ENCODE data around the gene MT1M. TPM values are rescaled to one million over a fixed set of nuclear protein-coding genes. Genes with fewer than 3 reads are reported as not detected.
A peak's percentile ranks its signal among the peaks of the same experiment; 100 is the strongest.

The MT1M gene
- total RNA-seq, 1 experiment from 2014 or later: not detected

GRCh38 chr16:56643833-56644232, 11.4 kb downstream of the MT1M start:
- peak overlapping the region; percentile 69 for H3K9ac ChIP-seq (ENCODE audit: low read length)
- H3K4me2 ChIP-seq (ENCODE audit: low read depth, low read length, poor library complexity, severe bottlenecking): peak overlapping the region; percentile 66
- no peaks in the 10 kb centered on the region for H3K79me2 ChIP-seq (ENCODE audit: low read length)
- no peak overlapping the region for H3K27ac ChIP-seq (ENCODE audit: low read length)
- no peaks in the 10 kb centered on the region for H3K9me3 ChIP-seq (ENCODE audit: low read length)
- peak overlapping the region; percentile 50; the same call in 1 of the 2 replicates for H2AFZ ChIP-seq (ENCODE audit: low read length)
- H3K27me3 ChIP-seq (ENCODE audit: low read length): no peaks in the 10 kb centered on the region
- H3K36me3 ChIP-seq (ENCODE audit: insufficient read depth, low read length): no peaks in the 10 kb centered on the region
- peaks cover 64% of the 10 kb centered on the region for H3K4me1 ChIP-seq (ENCODE audit: low read length)
- H3K9me2 ChIP-seq (replicated peaks; ENCODE audit: insufficient read depth, low read length): no peaks in the 10 kb centered on the region
- peak overlapping the region; percentile 62 for H3K4me3 ChIP-seq (ENCODE audit: low read length)
- DNase-seq: no peak
- H4K20me1 ChIP-seq (ENCODE audit: insufficient read depth, low read depth, low read length): no peaks in the 10 kb centered on the region

GRCh38 chr16:56645311-56645710, 12.9 kb downstream of the MT1M start:
- Histone ChIP-seq H2AFZ (ENCODE audit: low read length) (no peak overlapping the region), H3K36me3 (ENCODE audit: insufficient read depth, low read length) (no peaks in the 10 kb centered on the region), H3K4me3 (ENCODE audit: low read length) (no peak overlapping the region), H3K4me1 (ENCODE audit: low read length) (peaks cover 56% of the 10 kb centered on the region), H4K20me1 (ENCODE audit: insufficient read depth, low read depth, low read length) (no peaks in the 10 kb centered on the region), H3K4me2 (ENCODE audit: low read depth, low read length, poor library complexity, severe bottlenecking) (peak overlapping the region; percentile 12), H3K27ac (ENCODE audit: low read length) (no peak overlapping the region), H3K9me3 (ENCODE audit: low read length) (no peaks in the 10 kb centered on the region), H3K9me2 (replicated peaks; ENCODE audit: insufficient read depth, low read length) (no peaks in the 10 kb centered on the region), H3K79me2 (ENCODE audit: low read length) (no peaks in the 10 kb centered on the region), H3K9ac (ENCODE audit: low read length) (0 out of 2 replicates have a peak overlapping the region, but pooled peaks have one; percentile 11), H3K27me3 (ENCODE audit: low read length) (no peaks in the 10 kb centered on the region)
- DNase-seq: no peak

DNA sequence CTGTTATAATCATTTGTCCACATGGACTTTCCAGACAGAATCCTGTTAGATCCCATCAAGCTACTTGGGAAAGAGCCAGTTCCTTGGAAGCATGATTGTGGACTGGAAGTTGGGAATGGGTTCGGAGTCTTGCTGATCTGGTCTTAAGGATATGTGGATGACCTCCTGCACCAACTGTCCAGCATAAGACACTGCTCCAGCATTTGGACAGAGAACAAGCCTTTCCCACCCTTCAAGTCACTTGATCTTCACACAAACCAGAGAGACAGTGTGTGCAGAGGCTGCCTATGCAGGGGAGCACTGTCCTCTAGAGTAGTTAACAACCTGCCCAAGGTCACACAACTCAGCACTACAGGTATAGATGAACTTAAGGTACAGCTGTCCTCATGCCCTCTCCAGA, 13.4 kb downstream of the MT1M start:
- Histone ChIP-seq H3K9me3 (ENCODE audit: low read length) (no peaks in the 10 kb centered on the region), H3K79me2 (ENCODE audit: low read length) (no peaks in the 10 kb centered on the region), H4K20me1 (ENCODE audit: insufficient read depth, low read depth, low read length) (no peaks in the 10 kb centered on the region), H3K4me3 (ENCODE audit: low read length) (no peak overlapping the region), H3K4me1 (ENCODE audit: low read length) (peaks cover 56% of the 10 kb centered on the region), H3K36me3 (ENCODE audit: insufficient read depth, low read length) (no peaks in the 10 kb centered on the region), H2AFZ (ENCODE audit: low read length) (no peak overlapping the region), H3K9ac (ENCODE audit: low read length) (no peak overlapping the region), H3K4me2 (ENCODE audit: low read depth, low read length, poor library complexity, severe bottlenecking) (peak overlapping the region; percentile 57), H3K9me2 (replicated peaks; ENCODE audit: insufficient read depth, low read length) (no peaks in the 10 kb centered on the region), H3K27ac (ENCODE audit: low read length) (no peak overlapping the region; the same call in 1 of the 2 replicates), H3K27me3 (ENCODE audit: low read length) (no peaks in the 10 kb centered on the region)
- no peak for DNase-seq

GRCh38 chr16:56647641-56648431, 15.4 kb downstream of the MT1M start:
- no peak overlapping the region for H3K9ac ChIP-seq (ENCODE audit: low read length)
- H3K27me3 ChIP-seq (ENCODE audit: low read length): no peaks in the 10 kb centered on the region
- H4K20me1 ChIP-seq (ENCODE audit: insufficient read depth, low read depth, low read length): no peaks in the 10 kb centered on the region
- DNase-seq: no peak
- H3K27ac ChIP-seq (ENCODE audit: low read length): no peak overlapping the region
- no peaks in the 10 kb centered on the region for H3K36me3 ChIP-seq (ENCODE audit: insufficient read depth, low read length)
- H3K4me2 ChIP-seq (ENCODE audit: low read depth, low read length, poor library complexity, severe bottlenecking): no peak overlapping the region
- no peaks in the 10 kb centered on the region for H3K79me2 ChIP-seq (ENCODE audit: low read length)
- H3K9me3 ChIP-seq (ENCODE audit: low read length): no peaks in the 10 kb centered on the region
- peaks cover 53% of the 10 kb centered on the region for H3K4me1 ChIP-seq (ENCODE audit: low read length)
- no peaks in the 10 kb centered on the region for H3K9me2 ChIP-seq (replicated peaks; ENCODE audit: insufficient read depth, low read length)
- no peak overlapping the region for H3K4me3 ChIP-seq (ENCODE audit: low read length)
- no peak overlapping the region for H2AFZ ChIP-seq (ENCODE audit: low read length)

GRCh38 chr16:56649271-56649670, 16.8 kb downstream of the MT1M start:
- no peaks in the 10 kb centered on the region for H3K27me3 ChIP-seq (ENCODE audit: low read length)
- no peak overlapping the region for H3K9ac ChIP-seq (ENCODE audit: low read length)
- no peak overlapping the region for H3K4me2 ChIP-seq (ENCODE audit: low read depth, low read length, poor library complexity, severe bottlenecking)
- H3K27ac ChIP-seq (ENCODE audit: low read length): no peak overlapping the region
- H3K79me2 ChIP-seq (ENCODE audit: low read length): no peaks in the 10 kb centered on the region
- no peaks in the 10 kb centered on the region for H3K36me3 ChIP-seq (ENCODE audit: insufficient read depth, low read length)
- no peaks in the 10 kb centered on the region for H4K20me1 ChIP-seq (ENCODE audit: insufficient read depth, low read depth, low read length)
- no peak overlapping the region for H3K4me3 ChIP-seq (ENCODE audit: low read length)
- H2AFZ ChIP-seq (ENCODE audit: low read length): no peak overlapping the region
- no peaks in the 10 kb centered on the region for H3K9me3 ChIP-seq (ENCODE audit: low read length)
- H3K4me1 ChIP-seq (ENCODE audit: low read length): peaks cover 55% of the 10 kb centered on the region
- DNase-seq: no peak
- no peaks in the 10 kb centered on the region for H3K9me2 ChIP-seq (replicated peaks; ENCODE audit: insufficient read depth, low read length)

DNA sequence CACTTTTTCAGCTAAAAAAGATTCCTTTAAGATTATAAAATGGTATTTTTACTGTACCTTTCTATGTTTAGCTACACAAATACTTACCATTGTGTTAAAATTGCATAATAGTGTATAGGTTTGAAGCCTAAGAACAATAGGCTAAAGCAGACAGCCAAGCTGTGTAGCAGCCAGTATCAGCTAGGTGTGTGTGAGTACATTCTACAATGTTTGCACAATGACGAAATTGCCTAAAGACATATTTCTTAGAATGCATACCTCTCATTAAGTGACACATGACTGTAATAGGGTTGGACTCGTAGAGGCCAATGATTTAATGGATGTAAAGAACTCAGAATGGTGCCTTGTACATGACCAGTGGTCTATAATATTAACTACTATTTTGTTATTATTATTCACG, 17.4 kb downstream of the MT1M start:
- Histone ChIP-seq H3K36me3 (ENCODE audit: insufficient read depth, low read length) (no peaks in the 10 kb centered on the region), H4K20me1 (ENCODE audit: insufficient read depth, low read depth, low read length) (no peaks in the 10 kb centered on the region), H3K27me3 (ENCODE audit: low read length) (no peaks in the 10 kb centered on the region), H3K4me3 (ENCODE audit: low read length) (no peak overlapping the region), H3K4me1 (ENCODE audit: low read length) (peaks cover 52% of the 10 kb centered on the region), H2AFZ (ENCODE audit: low read length) (no peak overlapping the region), H3K27ac (ENCODE audit: low read length) (no peak overlapping the region), H3K4me2 (ENCODE audit: low read depth, low read length, poor library complexity, severe bottlenecking) (no peak overlapping the region), H3K79me2 (ENCODE audit: low read length) (no peaks in the 10 kb centered on the region), H3K9me2 (replicated peaks; ENCODE audit: insufficient read depth, low read length) (no peaks in the 10 kb centered on the region), H3K9me3 (ENCODE audit: low read length) (no peaks in the 10 kb centered on the region), H3K9ac (ENCODE audit: low read length) (no peak overlapping the region)
- DNase-seq: no peak

DNA sequence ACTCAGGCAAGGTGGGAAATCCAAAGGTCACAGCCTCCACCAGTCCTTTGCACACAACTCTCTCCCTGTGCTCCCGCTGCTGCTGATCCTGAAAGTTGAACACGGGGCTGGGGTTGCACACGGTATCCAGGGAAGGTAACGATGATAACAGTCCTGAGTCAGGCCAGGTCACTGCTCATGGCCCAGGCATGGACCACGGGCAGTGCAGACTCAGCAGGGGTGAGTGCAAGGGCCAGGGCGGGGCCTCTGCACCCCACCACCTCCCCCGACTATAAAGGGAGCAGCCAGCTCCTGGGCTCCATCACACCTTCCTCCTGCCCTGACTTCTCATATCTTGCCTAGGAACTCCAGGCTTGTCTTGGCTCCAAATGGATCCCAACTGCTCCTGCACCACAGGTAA, 19.1 kb downstream of the MT1M start, which contains the start of gene MT1B:
TSS of gene MT1B (plus strand) at position 301 of the 400 bp plus-strand sequence. CDS start at position 369, 68 bp downstream.
- Histone ChIP-seq H3K79me2 (ENCODE audit: low read length) (no peaks in the 10 kb centered on the region), H2AFZ (ENCODE audit: low read length) (peak within 1 kb of the TSS; percentile 18; the same call in 1 of the 2 replicates), H3K4me2 (ENCODE audit: low read depth, low read length, poor library complexity, severe bottlenecking) (peak within 1 kb of the TSS; percentile 76), H3K9me3 (ENCODE audit: low read length) (no peaks in the 10 kb centered on the region), H3K27me3 (ENCODE audit: low read length) (no peaks in the 10 kb centered on the region), H3K4me3 (ENCODE audit: low read length) (no peak within 1 kb of the TSS; the same call in 1 of the 2 replicates), H3K27ac (ENCODE audit: low read length) (no peak within 1 kb of the TSS; the same call in 1 of the 2 replicates), H3K9ac (ENCODE audit: low read length) (peak within 1 kb of the TSS; percentile 55), H3K9me2 (replicated peaks; ENCODE audit: insufficient read depth, low read length) (no peaks in the 10 kb centered on the region), H3K36me3 (ENCODE audit: insufficient read depth, low read length) (no peaks in the 10 kb centered on the region), H4K20me1 (ENCODE audit: insufficient read depth, low read depth, low read length) (no peaks in the 10 kb centered on the region), H3K4me1 (ENCODE audit: low read length) (peaks cover 43% of the 10 kb centered on the region)
- DNase-seq: no peak

GRCh38 chr16:56652600-56652999, 20.1 kb downstream of the MT1M start:
- H3K9ac ChIP-seq (ENCODE audit: low read length): peak overlapping the region; percentile 55

More at GRCh38 chr16:56652600-56652999, 20.1 kb downstream of the MT1M start:
- Histone ChIP-seq H3K9me2 (replicated peaks; ENCODE audit: insufficient read depth, low read length) (no peaks in the 10 kb centered on the region), H3K4me1 (ENCODE audit: low read length) (peaks cover 37% of the 10 kb centered on the region), H2AFZ (ENCODE audit: low read length) (peak overlapping the region; percentile 18; the same call in 1 of the 2 replicates), H4K20me1 (ENCODE audit: insufficient read depth, low read depth, low read length) (no peaks in the 10 kb centered on the region), H3K9me3 (ENCODE audit: low read length) (no peaks in the 10 kb centered on the region), H3K4me3 (ENCODE audit: low read length) (peak overlapping the region; percentile 37; the same call in 1 of the 2 replicates), H3K27me3 (ENCODE audit: low read length) (no peaks in the 10 kb centered on the region), H3K79me2 (ENCODE audit: low read length) (no peaks in the 10 kb centered on the region), H3K4me2 (ENCODE audit: low read depth, low read length, poor library complexity, severe bottlenecking) (peak overlapping the region; percentile 76), H3K27ac (ENCODE audit: low read length) (peak overlapping the region; percentile 85; the same call in 1 of the 2 replicates), H3K36me3 (ENCODE audit: insufficient read depth, low read length) (no peaks in the 10 kb centered on the region)
- DNase-seq: no peak
